ENCODE results near the gene A2ML1.
"Not testable (repeated sequence)": the region's sequence is repeated elsewhere in the genome, so short reads cannot be mapped to it uniquely, and the experiment has no call there.

A2ML1 gene

GRCh38 chr12:8817856-8818255 is 4.6 kb upstream of the A2ML1 start:
- no peak for DNase-seq (ENCODE audit: low read depth in 2 of 2)

GRCh38 chr12:8818526-8818925 is 3.9 kb upstream of the A2ML1 start:
- no peak for DNase-seq (ENCODE audit: low read depth in 2 of 2)

- no peak for DNase-seq (ENCODE audit: low read depth in 2 of 2)
Observed at GRCh38 chr12:8819666-8819980, 2.8 kb upstream of the A2ML1 start.

- not testable (repeated sequence) for DNase-seq (ENCODE audit: low read depth in 2 of 2)
Observed at GRCh38 chr12:8820676-8821407, 1.6 kb upstream of the A2ML1 start.

- DNase-seq (ENCODE audit: low read depth in 2 of 2), result no peak
Observed at GRCh38 chr12:8821591-8821990, 830 bp upstream of the A2ML1 start.

GRCh38 chr12:8823565-8824300 is 1.3 kb downstream of the A2ML1 start:
- no peak for DNase-seq (ENCODE audit: low read depth in 2 of 2)

- DNase-seq (ENCODE audit: low read depth in 2 of 2), result no peak
Observed at GRCh38 chr12:8827551-8828256, 5.3 kb downstream of the A2ML1 start.

- no peak for DNase-seq (ENCODE audit: low read depth in 2 of 2)
Observed at GRCh38 chr12:8828257-8829124, 6.1 kb downstream of the A2ML1 start.

GRCh38 chr12:8829125-8829518 is 6.7 kb downstream of the A2ML1 start:
- DNase-seq (ENCODE audit: low read depth in 2 of 2), result no peak

GRCh38 chr12:8829621-8830020 is 7.2 kb downstream of the A2ML1 start:
- DNase-seq (ENCODE audit: low read depth in 2 of 2), result no peak

GRCh38 chr12:8831116-8831515 is 8.7 kb downstream of the A2ML1 start:
- DNase-seq (ENCODE audit: low read depth in 2 of 2), result no peak

GRCh38 chr12:8832500-8832899 is 10.1 kb downstream of the A2ML1 start:
- no peak for DNase-seq (ENCODE audit: low read depth in 2 of 2)

- no peak for DNase-seq (ENCODE audit: low read depth in 2 of 2)
Observed at GRCh38 chr12:8834230-8834629, 11.8 kb downstream of the A2ML1 start.

GRCh38 chr12:8837291-8837690 is 14.9 kb downstream of the A2ML1 start:
- DNase-seq (ENCODE audit: low read depth in 2 of 2), result no peak

GRCh38 chr12:8840321-8840720 is 17.9 kb downstream of the A2ML1 start:
- no peak for DNase-seq (ENCODE audit: low read depth in 2 of 2)

GRCh38 chr12:8840938-8841633 is 18.7 kb downstream of the A2ML1 start:
- DNase-seq (ENCODE audit: low read depth in 2 of 2), result no peak

GRCh38 chr12:8841778-8842177 is 19.4 kb downstream of the A2ML1 start:
- no peak for DNase-seq (ENCODE audit: low read depth in 2 of 2)

GRCh38 chr12:8844665-8845064 is 22.2 kb downstream of the A2ML1 start:
- no peak for DNase-seq (ENCODE audit: low read depth in 2 of 2)

GRCh38 chr12:8846305-8846704 is 23.9 kb downstream of the A2ML1 start:
- DNase-seq (ENCODE audit: low read depth in 2 of 2), result no peak

GRCh38 chr12:8847435-8847834 is 25.0 kb downstream of the A2ML1 start:
- no peak for DNase-seq (ENCODE audit: low read depth in 2 of 2)

GRCh38 chr12:8849876-8850275 is 27.5 kb downstream of the A2ML1 start:
- DNase-seq (ENCODE audit: low read depth in 2 of 2), result no peak

All from activated CD4-positive, alpha-beta T cell treated with anti-CD3 and anti-CD28 coated beads for 24 hours (primary cell).